ENCODE data around the gene DAPK2.

The DAPK2 gene

DNA sequence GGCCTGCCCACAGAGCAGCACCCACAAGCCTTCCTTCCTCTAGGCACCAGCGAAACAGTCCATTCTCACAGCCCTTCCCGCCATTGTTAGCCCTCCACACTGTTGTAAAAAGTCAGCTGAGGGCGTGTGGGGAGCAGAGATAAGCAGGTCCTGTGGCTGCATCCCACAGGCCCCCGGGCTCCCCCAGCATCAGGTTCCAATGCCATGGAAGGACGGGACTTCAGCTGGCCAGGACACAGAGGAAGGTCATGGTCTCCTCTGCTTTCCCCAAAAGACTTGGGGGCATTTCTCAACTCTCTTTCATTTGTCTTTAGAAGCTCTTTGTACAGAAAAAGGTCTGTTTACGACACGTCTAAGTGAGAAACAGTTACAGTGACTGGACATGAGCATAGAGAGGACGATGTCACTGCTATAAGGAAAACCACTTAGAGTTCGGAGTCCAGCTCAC is 127.4 kb downstream of the DAPK2 start:
- no peak for DNase-seq (ENCODE audit: low read depth in 1 of 2, low spot score in 1 of 2)
- no peak for TF ChIP-seq POLR2AphosphoS5 (IDR thresholded peaks at IDR 0.05; ENCODE audit: low read depth)
- TF ChIP-seq GABPA (IDR thresholded peaks at IDR 0.05; ENCODE audit: low read depth), result no peak
- TF ChIP-seq SPI1 (IDR thresholded peaks at IDR 0.05; ENCODE audit: borderline replicate concordance, low read depth), result no peak
- no peak for TF ChIP-seq REST (IDR thresholded peaks at IDR 0.05; ENCODE audit: insufficient replicate concordance, low read depth)
- TF ChIP-seq, protein P1, sequence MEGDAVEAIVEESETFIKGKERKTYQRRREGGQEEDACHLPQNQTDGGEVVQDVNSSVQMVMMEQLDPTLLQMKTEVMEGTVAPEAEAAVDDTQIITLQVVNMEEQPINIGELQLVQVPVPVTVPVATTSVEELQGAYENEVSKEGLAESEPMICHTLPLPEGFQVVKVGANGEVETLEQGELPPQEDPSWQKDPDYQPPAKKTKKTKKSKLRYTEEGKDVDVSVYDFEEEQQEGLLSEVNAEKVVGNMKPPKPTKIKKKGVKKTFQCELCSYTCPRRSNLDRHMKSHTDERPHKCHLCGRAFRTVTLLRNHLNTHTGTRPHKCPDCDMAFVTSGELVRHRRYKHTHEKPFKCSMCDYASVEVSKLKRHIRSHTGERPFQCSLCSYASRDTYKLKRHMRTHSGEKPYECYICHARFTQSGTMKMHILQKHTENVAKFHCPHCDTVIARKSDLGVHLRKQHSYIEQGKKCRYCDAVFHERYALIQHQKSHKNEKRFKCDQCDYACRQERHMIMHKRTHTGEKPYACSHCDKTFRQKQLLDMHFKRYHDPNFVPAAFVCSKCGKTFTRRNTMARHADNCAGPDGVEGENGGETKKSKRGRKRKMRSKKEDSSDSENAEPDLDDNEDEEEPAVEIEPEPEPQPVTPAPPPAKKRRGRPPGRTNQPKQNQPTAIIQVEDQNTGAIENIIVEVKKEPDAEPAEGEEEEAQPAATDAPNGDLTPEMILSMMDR (IDR thresholded peaks at IDR 0.05; ENCODE audit: insufficient read depth, low read length), result no peak
- H3K4me3 ChIP-seq (replicated peaks; ENCODE audit: insufficient read depth, low read length), result no peak overlapping the region
- H3K27ac ChIP-seq (replicated peaks), result no peak overlapping the region
- H3K27me3 ChIP-seq (ENCODE audit: insufficient read depth, poor library complexity, severe bottlenecking), result no peaks in the 10 kb centered on the region

DNA sequence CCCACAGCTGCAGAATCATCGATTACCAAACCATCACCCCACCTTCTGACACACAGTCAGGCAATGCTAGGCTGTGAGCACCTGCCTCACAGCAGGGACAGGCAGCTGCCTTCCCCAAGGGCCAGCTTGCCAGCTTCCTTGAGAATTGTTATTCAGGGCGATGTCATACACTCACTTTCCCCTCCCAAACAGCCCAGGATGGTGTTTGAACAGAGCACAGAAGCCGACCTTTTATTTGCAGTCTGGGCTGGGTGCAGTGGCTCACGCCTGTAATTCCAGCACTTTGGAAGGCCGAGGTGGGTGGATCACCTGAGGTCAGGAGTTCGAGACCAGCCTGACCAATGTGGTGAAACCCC is 128.0 kb downstream of the DAPK2 start:
- Histone ChIP-seq H3K4me3 (replicated peaks; ENCODE audit: insufficient read depth, low read length) (no peak overlapping the region), H3K27ac (replicated peaks) (no peak overlapping the region), H3K27me3 (ENCODE audit: insufficient read depth, poor library complexity, severe bottlenecking) (no peaks in the 10 kb centered on the region)
- DNase-seq (ENCODE audit: low read depth in 1 of 2, low spot score in 1 of 2), result no peak
- TF ChIP-seq GABPA (IDR thresholded peaks at IDR 0.05; ENCODE audit: low read depth), result no peak
- TF ChIP-seq REST (IDR thresholded peaks at IDR 0.05; ENCODE audit: insufficient replicate concordance, low read depth), result no peak
- TF ChIP-seq, protein P1 (IDR thresholded peaks at IDR 0.05; ENCODE audit: insufficient read depth, low read length), result no peak
- no peak for TF ChIP-seq POLR2AphosphoS5 (IDR thresholded peaks at IDR 0.05; ENCODE audit: low read depth)
- no peak for TF ChIP-seq SPI1 (IDR thresholded peaks at IDR 0.05; ENCODE audit: borderline replicate concordance, low read depth)

GRCh38 chr15:63917588-63918316 is 128.5 kb downstream of the DAPK2 start:
- H3K27ac ChIP-seq (replicated peaks), result no peak overlapping the region
- no peak overlapping the region for H3K4me3 ChIP-seq (replicated peaks; ENCODE audit: insufficient read depth, low read length)
- DNase-seq (ENCODE audit: low read depth in 1 of 2, low spot score in 1 of 2), result no peak
- no peaks in the 10 kb centered on the region for H3K27me3 ChIP-seq (ENCODE audit: insufficient read depth, poor library complexity, severe bottlenecking)
- TF ChIP-seq POLR2AphosphoS5 (IDR thresholded peaks at IDR 0.05; ENCODE audit: low read depth), result no peak
- TF ChIP-seq GABPA (IDR thresholded peaks at IDR 0.05; ENCODE audit: low read depth), result no peak
- TF ChIP-seq SPI1 (IDR thresholded peaks at IDR 0.05; ENCODE audit: borderline replicate concordance, low read depth), result no peak
- TF ChIP-seq, protein P1 (IDR thresholded peaks at IDR 0.05; ENCODE audit: insufficient read depth, low read length), result no peak
- TF ChIP-seq REST (IDR thresholded peaks at IDR 0.05; ENCODE audit: insufficient replicate concordance, low read depth), result no peak

All from HL-60 (cell line).